ENCODE results near the gene RPS2. TPM values are rescaled to one million over a fixed set of nuclear protein-coding genes. Genes with fewer than 3 reads are reported as not detected.

RPS2 gene
- total RNA-seq (2022; extraction: Qiagen RNA extraction) = 3,451 to 5,688 TPM (median 5,221 TPM) in 5 replicates

DNA sequence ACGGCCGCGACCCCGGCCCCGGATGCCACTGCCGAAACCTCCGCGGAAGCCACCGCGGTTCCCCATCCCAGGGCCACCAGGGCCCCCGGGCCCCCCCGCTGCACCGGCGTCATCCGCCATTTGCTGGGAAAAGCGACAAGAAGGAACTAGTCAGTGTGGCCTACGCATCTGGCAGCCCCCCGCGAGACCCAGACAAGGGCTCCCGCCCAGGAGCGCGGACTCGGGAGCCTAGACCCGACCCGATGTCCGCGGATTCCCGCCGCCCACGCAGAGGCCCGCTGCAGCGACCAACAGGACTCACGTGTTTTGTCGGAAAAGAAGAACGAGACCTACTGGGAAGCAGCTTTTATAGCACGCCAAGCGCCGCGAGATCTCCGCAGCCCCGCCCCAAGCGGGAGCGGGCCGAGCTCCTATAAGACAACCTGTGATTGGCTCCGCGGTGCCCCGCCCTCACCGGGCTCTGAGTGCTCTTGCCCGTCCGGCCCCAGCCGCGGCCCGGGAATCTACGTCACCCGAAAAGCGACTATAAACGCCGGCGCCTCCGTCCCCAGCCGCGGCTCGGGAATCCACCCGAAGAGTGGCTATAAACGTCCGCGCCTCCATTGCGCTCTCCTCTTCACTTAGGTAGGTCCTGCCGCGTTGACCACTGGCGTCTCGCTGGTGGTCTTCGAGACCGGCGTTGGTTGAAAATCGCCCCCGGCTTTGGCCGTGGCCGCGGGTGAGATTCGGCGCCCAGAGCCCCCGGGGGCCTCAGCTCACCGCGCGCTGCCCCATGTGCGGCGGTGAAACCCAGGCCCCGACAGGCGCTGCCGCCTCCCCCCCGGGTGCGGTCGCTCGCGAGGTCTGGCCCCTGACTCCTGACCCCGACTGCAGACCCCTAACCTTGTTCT, at the start of gene RPS2:
RPS2 (minus strand) TSS at position 321 of the 890 bp plus-strand sequence; CDS start at position 120, 201 bp downstream.

DNA sequence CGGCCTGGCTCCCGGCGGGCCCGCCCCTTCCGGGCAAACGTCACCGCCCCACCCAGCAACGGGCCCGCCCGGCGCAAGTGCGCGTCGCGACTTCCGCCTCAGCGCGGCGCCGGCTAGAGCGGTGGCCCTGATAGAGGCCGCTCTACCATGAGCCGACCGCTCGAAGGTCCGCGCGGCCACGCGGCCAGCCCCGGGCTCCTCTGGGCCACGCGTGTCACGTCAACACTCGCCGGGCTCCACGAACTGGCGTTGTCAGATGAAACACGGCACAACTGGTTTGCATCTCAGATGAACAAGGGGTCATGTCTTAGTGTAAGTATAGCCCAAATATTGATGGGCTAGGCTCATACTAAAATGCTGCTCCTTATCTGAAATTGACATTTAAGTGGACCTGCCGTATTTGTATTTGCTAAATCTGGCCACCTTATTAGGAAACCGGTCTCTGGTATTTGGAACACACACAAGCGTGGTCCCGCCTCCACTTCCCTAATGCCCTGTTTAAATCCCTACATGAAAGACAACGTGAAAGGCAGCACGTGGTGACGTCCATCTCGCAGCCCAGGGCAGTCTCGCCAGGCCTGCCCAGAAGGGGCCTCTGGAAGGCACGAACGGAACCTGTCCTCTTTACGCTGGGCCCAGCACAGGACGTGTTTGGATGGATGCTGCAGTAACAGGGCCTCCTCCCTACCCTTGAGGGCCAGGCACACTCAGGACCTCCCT, 45.3 kb upstream of the RPS2 start, which contains the start of gene ZNF598:
ZNF598 (minus strand) TSS at position 31 of the 720 bp plus-strand sequence.

DNA sequence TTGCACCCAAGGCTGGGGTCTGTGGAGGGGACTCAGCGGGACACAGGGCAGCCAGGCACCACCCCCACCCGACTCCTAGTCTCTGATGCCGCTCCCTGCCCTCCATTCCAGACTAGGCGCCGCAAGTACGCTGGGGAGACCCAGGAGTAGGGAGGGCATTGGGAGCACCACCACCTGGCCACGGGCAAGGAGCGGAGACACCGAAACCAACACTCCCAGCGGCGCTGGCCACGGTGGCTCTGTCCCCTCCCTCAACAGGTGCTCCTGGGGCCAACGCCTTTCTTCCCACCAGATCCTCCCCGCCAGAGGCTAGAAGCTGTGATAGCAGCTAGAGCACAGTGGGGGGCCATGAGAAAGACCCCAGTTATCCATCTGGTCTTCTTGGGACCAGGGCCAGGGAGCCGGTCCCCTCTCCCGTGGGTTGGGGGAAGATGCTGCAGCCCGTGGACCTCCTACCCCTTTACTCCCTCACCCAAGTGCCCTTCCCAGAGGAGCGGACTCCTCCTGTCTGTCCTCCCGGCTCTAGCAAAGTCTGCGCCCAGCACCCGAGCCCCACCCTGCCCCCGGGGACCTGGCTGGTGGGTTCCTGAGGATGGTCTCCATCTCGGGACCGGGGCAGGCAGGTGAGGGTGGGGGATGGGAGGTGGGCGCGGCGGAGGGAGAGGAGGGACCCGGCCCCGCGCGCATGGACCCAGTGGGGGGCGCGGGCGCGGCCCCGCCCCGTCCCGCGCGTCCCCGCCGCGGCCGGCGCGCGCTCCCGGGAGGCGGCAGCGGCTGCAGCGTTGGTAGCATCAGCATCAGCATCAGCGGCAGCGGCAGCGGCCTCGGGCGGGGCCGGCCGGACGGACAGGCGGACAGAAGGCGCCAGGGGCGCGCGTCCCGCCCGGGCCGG, 24.8 kb upstream of the RPS2 start, which contains the start of gene SYNGR3:
SYNGR3 (plus strand) TSS at position 762 of the 892 bp plus-strand sequence. CDS start 133 bp downstream, outside the sequence.

DNA sequence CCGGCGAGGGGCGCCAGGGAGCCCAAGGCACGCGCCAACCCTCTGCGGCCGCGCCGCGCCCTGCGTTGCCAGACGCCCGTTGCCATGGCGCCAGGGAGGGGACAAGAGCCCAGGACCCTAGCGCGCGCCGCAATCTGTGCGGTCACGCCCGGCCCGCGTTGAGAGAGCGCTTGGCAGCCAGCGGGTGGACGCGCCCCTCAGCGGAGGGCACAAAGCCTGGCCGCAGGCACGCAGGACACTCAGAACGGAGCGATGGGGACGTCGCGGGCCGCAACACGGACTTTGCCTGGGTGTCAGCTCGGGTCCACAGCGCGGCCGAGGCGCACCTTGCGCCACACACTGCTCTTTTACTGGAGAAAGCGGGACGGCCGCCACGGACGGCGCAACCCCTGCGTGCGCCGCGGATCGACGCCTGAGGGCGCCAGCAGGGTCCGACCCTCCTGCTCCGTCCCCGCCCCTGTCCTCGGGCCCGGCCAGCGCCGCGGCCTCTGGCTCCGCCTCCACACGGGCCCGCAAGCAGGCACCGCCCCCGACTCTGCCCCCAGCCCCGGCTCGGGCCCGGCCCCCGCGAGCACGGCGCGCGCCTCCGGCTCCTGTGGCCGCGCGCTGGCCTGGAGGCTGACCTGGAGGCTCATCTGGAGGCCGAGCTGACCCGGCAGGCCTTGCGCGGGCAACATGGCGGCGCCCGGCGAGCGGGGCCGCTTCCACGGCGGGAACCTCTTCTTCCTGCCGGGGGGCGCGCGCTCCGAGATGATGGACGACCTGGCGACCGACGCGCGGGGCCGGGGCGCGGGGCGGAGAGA, 19.1 kb upstream of the RPS2 start, which contains the start of gene GFER:
GFER (plus strand) TSS at position 650 of the 803 bp plus-strand sequence; CDS start at position 676, 26 bp downstream.

DNA sequence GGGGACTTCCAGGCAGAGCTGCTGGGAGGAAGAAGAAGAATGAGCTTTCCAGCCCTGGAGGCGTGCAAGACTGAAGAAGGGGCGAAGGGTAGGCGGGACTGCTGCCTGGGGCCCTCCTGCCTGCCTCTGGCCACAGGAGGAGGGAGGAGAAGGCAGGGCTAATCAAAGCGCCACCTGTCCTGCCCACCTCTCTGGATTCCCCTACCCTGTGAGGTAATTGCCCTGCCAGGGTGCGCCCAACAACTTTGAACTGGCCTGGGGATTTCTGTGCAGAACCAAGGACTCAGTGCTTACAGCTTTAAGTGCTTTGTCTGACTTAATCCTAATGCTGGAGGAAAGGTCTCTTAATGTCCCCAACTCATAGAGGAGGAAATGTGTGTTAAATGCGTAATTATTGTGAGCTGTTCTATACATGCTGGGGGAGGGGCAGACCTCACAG, 16.8 kb upstream of the RPS2 start, which contains the start of gene NOXO1:
NOXO1 (minus strand) TSS at position 72 of the 439 bp plus-strand sequence. CDS start 290 bp downstream, outside the sequence.

DNA sequence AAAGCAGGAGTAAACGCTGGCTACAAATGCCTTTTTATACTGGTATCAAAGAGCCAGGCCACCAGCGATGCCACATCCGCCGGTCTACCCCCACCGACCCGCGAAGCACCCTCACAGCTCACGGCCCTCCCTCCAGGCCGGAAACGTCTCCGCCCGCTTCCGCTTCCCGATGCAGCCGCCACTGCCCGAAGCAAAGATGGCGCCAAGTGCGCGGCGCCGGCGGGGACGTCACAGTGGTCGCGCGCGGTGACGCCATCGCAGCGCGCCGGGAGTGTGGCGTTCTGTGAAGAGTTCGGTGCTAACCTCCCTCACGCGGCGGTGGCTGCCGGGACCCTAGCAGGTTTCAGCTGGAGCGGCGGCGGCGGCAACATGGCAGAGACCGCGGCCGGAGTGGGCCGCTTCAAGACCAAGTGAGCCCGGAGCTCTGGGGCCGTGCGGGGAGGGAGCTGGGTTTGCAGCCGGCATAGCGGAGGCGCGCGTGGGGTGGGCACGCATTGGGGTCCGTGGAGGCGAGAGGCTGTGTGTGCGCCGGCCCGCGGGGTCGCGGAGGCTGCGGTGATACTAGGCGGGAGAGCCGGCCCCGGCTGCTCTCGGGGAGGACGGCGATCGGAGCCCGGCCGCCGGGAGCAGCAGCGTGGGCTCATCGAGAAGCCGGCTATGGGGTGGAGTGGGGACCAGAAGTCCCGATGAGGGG, 7.3 kb upstream of the RPS2 start, which contains the start of gene TBL3:
TBL3 (plus strand) TSS at position 258 of the 694 bp plus-strand sequence; CDS start at position 370, 112 bp downstream.

DNA sequence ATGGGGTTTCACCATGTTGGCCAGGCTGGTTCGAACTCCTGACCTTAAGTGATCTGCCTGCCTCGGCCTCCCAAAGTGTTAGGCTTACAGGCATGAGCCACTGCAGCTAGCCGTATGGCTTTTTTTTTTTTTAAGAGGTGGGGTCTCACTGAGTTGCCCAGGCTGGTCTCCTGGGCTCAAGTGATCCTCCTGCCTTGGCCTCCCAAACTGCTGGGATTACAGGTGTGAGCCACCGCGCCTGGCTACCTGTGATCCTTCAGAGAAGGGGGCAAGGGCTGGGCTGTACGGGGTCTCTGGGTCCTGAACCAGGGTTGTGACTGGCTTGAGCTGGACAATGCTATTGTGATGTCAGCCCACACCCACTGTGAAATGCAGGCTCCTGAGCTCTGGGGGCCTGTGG, 1.8 kb upstream of the RPS2 start, which contains the start of gene RNF151:
RNF151 (plus strand) TSS at position 397 of the 400 bp plus-strand sequence. CDS start 26 bp downstream, outside the sequence.

DNA sequence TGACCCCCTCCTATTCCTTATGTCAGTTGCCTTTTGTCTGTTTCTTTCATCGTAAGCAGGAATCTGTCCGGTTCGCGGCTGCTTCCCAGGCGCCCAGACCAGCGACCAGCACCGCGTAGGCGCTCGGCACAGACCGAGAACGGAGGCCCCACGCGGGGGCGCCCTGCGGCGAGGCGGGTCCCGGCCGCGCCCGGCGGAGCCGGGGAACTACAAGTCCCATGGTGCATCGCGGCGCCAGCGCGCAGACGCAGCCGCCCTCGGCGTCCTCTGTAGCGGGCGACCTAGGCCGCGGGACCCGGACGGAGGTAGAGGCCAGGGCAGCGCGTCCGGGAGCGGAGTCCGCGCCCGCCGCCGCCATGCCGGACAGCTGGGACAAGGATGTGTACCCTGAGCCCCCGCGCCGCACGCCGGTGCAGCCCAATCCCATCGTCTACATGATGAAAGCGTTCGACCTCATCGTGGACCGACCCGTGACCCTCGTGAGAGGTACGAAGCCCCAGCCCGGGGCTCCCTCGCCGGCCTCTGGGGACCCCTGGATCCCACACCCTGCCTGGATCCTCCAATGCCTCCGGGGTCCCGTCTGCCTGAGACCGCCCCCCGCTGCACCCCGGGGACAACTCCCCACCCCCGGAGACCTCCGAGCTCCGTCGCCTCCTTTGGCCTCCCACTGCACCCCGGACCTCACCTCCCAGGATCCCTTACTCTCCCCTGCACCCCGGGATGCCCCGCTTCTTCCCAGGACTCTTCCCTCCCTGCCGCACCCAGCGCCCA, 5.2 kb downstream of the RPS2 start, which contains the start of gene NDUFB10:
NDUFB10 (plus strand) TSS at position 270 of the 771 bp plus-strand sequence; CDS start at position 357, 87 bp downstream.

DNA sequence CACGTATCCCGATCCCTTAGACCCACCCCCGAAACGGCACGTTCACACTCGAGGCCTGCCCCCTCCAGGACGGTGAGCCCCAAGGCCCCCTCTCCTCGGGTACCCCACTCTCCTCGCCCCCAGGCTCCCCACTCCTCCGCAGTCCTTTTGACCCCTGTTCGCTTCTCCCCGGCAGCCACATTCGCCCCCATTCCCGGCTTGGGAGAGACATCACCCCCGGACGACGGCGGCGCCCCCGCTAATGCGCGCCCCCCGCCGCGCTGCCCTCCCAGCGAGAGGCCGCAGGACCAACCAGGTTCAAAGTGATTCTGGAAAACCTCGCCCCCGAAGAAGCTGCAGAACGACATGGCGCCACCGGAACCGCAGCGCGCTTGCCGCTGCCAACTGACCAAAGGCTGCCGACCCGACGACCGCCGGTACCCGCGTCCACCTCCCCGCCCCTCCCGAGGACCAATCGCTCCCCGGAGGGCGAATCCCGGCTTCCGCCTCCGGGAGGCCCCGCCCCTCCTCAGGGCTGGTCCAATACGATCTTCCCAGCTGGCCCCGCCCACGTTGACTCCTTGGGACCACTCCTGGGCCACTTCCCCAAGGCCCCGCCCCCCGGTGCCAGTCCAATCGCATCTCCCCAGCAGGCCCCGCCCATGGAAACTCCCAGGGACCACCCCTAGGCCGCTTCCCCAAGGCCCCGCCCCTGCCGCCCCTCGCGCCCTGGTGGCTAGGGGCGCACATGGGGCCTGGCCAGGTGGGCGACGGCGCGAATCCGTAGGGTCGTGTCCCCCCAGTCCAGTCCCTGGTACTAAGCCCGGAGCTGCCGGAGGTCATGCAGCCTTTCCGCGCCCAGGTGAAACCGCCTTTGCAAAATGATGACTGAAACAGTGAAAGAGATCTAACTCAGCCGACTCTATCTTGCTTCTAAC, 21.6 kb downstream of the RPS2 start, which contains the start of gene MSRB1:
MSRB1 (minus strand) TSS at position 390 of the 917 bp plus-strand sequence; CDS start at position 347, 43 bp downstream.

DNA sequence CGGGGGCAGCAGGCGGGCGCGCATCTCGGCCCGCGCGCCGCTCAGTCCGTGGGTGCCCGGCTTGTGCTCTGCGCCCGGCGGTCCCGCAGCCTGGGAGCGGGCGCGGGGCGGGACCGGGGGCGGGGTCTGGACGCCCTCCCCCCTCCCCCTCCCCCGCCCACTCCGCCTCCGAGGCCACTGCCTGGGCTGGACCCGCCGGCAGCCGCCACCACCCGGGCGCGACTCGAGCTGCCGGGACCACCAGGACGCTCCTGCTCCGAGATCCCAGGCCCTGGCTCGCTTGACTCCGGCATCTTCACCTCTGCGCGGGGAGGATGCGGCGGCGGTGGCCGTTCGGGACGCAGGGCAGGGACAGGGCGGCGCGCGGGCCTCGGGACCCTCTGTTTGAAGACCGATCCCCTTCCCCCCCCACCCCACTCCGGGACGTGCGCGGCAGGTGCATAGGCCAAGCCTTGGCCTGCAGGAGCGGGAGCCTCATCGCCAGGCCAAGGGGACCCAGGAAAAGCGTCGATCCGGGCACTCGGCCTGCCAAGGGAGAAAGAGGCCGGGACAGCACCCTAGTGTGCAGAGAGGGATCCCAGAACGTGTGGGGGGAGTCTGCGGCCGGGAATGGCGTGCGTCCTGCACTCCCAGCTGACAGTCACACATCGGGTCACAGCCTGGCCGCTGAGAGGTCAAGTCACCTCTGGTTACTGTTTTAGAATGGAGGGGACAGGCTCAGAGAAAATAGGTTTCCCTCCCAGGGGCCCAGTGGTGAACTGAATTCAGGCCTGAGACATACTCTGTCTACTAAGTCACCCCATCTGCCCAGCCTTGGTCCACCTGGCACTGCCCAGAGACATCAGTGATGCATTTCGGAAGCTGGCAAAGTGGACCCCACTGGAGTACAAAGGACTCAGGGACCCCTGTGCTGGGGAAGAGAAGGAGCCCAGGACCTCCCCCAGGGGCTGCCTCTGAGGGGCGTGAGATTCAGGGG, 46.0 kb downstream of the RPS2 start, which contains the start of gene HS3ST6:
HS3ST6 (minus strand) TSS at position 65 of the 976 bp plus-strand sequence. CDS start 92 bp downstream, outside the sequence.

Other genes with a start within 250 kb of the RPS2 start
- 32.3 to 47.5 TPM (median 40.9 TPM) in 5 replicates for gene NME3, start 193.3 kb downstream of the RPS2 start, total RNA-seq (2022; extraction: Qiagen RNA extraction)
- 4.2 to 10.4 TPM (median 8.9 TPM) in 5 replicates for gene EME2, start 192.0 kb downstream of the RPS2 start, total RNA-seq (2022; extraction: Qiagen RNA extraction)
- gene MRPS34, start 191.7 kb downstream of the RPS2 start, total RNA-seq (2022; extraction: Qiagen RNA extraction) = 169 to 265 TPM (median 236 TPM) in 5 replicates
- 14.4 to 25.2 TPM (median 23.1 TPM) in 5 replicates for gene SPSB3, start 182.3 kb downstream of the RPS2 start, total RNA-seq (2022; extraction: Qiagen RNA extraction)
- gene NUBP2, start 181.9 kb downstream of the RPS2 start, total RNA-seq (2022; extraction: Qiagen RNA extraction) = 52.6 to 79.7 TPM (median 76.6 TPM) in 5 replicates
- gene IGFALS, start 171.1 kb downstream of the RPS2 start, total RNA-seq (2022; extraction: Qiagen RNA extraction) = 0.05 to 0.13 TPM (median 0.05 TPM) in 3 of 5 replicates, not detected in the others
- 50.3 to 70.7 TPM (median 65.9 TPM) in 5 replicates for gene HAGH, start 138.0 kb downstream of the RPS2 start, total RNA-seq (2022; extraction: Qiagen RNA extraction)
- gene FAHD1, start 137.6 kb downstream of the RPS2 start, total RNA-seq (2022; extraction: Qiagen RNA extraction) = 41.2 to 49.0 TPM (median 44.9 TPM) in 5 replicates
- 1.0 to 1.7 TPM (median 1.3 TPM) in 5 replicates for gene MEIOB, start 92.7 kb downstream of the RPS2 start, total RNA-seq (2022; extraction: Qiagen RNA extraction)
- gene HS3ST6, start 46.4 kb downstream of the RPS2 start, total RNA-seq (2022; extraction: Qiagen RNA extraction) = 1.2 to 1.9 TPM (median 1.6 TPM) in 5 replicates
- 32.7 to 40.4 TPM (median 38.3 TPM) in 5 replicates for gene MSRB1, start 21.6 kb downstream of the RPS2 start, total RNA-seq (2022; extraction: Qiagen RNA extraction)
- 0.08 to 0.14 TPM in 2 of 5 replicates, not detected in the others for gene RPL3L, start 10.1 kb downstream of the RPS2 start, total RNA-seq (2022; extraction: Qiagen RNA extraction)
- gene NDUFB10, start 5.3 kb downstream of the RPS2 start, total RNA-seq (2022; extraction: Qiagen RNA extraction) = 258 to 328 TPM (median 268 TPM) in 5 replicates
- not detected in 5 replicates for gene RNF151, start 2.0 kb upstream of the RPS2 start, total RNA-seq (2022; extraction: Qiagen RNA extraction)
- 30.0 to 38.7 TPM (median 34.9 TPM) in 5 replicates for gene TBL3, start 7.2 kb upstream of the RPS2 start, total RNA-seq (2022; extraction: Qiagen RNA extraction)
- gene NOXO1, start 16.6 kb upstream of the RPS2 start, total RNA-seq (2022; extraction: Qiagen RNA extraction) = 0.12 to 0.18 TPM (median 0.17 TPM) in 5 replicates
- 26.9 to 43.1 TPM (median 39.8 TPM) in 5 replicates for gene GFER, start 19.4 kb upstream of the RPS2 start, total RNA-seq (2022; extraction: Qiagen RNA extraction)
- 5.7 to 7.4 TPM (median 6.8 TPM) in 5 replicates for gene SYNGR3, start 25.1 kb upstream of the RPS2 start, total RNA-seq (2022; extraction: Qiagen RNA extraction)
- gene ZNF598, start 45.0 kb upstream of the RPS2 start, total RNA-seq (2022; extraction: Qiagen RNA extraction) = 35.1 to 67.2 TPM (median 61.5 TPM) in 5 replicates
- gene NPW, start 55.0 kb upstream of the RPS2 start, total RNA-seq (2022; extraction: Qiagen RNA extraction) = 0.79 to 1.2 TPM (median 1.0 TPM) in 5 replicates
- gene NHERF2, start 62.1 kb upstream of the RPS2 start, total RNA-seq (2022; extraction: Qiagen RNA extraction) = 45.5 to 66.1 TPM (median 65.3 TPM) in 5 replicates
- gene NTHL1, start 83.0 kb upstream of the RPS2 start, total RNA-seq (2022; extraction: Qiagen RNA extraction) = 36.7 to 40.8 TPM (median 39.4 TPM) in 5 replicates
- gene TSC2, start 83.2 kb upstream of the RPS2 start, total RNA-seq (2022; extraction: Qiagen RNA extraction) = 18.8 to 50.4 TPM (median 40.2 TPM) in 5 replicates
- 24.4 to 50.2 TPM (median 45.8 TPM) in 5 replicates for gene PKD1, start 171.1 kb upstream of the RPS2 start, total RNA-seq (2022; extraction: Qiagen RNA extraction)
- gene RAB26, start 183.8 kb upstream of the RPS2 start, total RNA-seq (2022; extraction: Qiagen RNA extraction) = 1.5 to 4.0 TPM (median 3.2 TPM) in 5 replicates
- 34.4 to 68.4 TPM (median 62.9 TPM) in 5 replicates for gene TRAF7, start 191.0 kb upstream of the RPS2 start, total RNA-seq (2022; extraction: Qiagen RNA extraction)
- 0.21 to 0.58 TPM (median 0.39 TPM) in 5 replicates for gene CASKIN1, start 231.8 kb upstream of the RPS2 start, total RNA-seq (2022; extraction: Qiagen RNA extraction)
- gene MLST8, start 240.6 kb upstream of the RPS2 start, total RNA-seq (2022; extraction: Qiagen RNA extraction) = 35.5 to 57.2 TPM (median 52.5 TPM) in 5 replicates
- 3.0 to 4.5 TPM (median 3.8 TPM) in 5 replicates for gene BRICD5, start 246.0 kb upstream of the RPS2 start, total RNA-seq (2022; extraction: Qiagen RNA extraction)

Measured in A549 treated with dexamethasone at 1 μM for 4 hours (cell line).